HCT116 (cell line): Measurements from ENCODE around the gene SERINC1. TPM values are rescaled to one million over a fixed set of nuclear protein-coding genes. Genes with fewer than 3 reads are reported as not detected.

Experiments used
- ATAC-seq: fragments of 200-7000 bp; cut with Tn5 transposase; 2 replicates; pipeline ENCODE4 v1.9.1; 2020; ENCODE audit warnings: mild to moderate bottlenecking, moderate library complexity
- BruUV-seq: library from RNA; stranded (reverse); fragments of 400-500 nt; replicated peaks from 2 replicates; lab custom pipeline; 2021; lab: Mats Ljungman, UMichigan
- CTCF ChIA-PET: fragments of 300-600 bp; sonication (Branson Sonifier 250); formaldehyde crosslinking; loops from one replicate; lab custom pipeline; 2021; ENCODE audit warnings: antibody characterized with exemption; lab: Charles Lee
- POLR2A ChIA-PET: fragments of 300-600, 350-600 bp; sonication (Branson Sonifier 250); formaldehyde crosslinking; loops from one replicate; lab custom pipeline; 2021; ENCODE audit warnings: antibody characterized with exemption; lab: Charles Lee
- RAD21 ChIA-PET, 2 experiments: fragments of 300-600 bp; sonication (Branson Sonifier 250); formaldehyde crosslinking; loops; one replicate each; lab custom pipeline; 2023; ENCODE audit warnings: low total read pairs in 2 of 2; ENCODE audit not compliant: uncharacterized antibody in 2 of 2, unreplicated experiment in 2 of 2, low non-redundant PET in 1 of 2; lab: Charles Lee
- DNase-seq: peaks from one replicate; pipeline ENCODE4 v3.0.0-alpha.2; 2010; ENCODE audit warnings: low read depth, low spot score
- H2AFZ ChIP-seq: fragments of 200-600 bp; shearing (Covaris generic), sonication (generic); 2 replicates; pipeline ENCODE4 v1.6.1; 2017; ENCODE audit warnings: low read depth, mixed run types, mixed read lengths, antibody characterized with exemption, low read length; ENCODE audit not compliant: poor library complexity, severe bottlenecking
- H3K27ac ChIP-seq: 2 replicates; pipeline ENCODE4 v1.5.1; 2012; ENCODE audit warnings: low read depth, low read length
- H3K27me3 ChIP-seq: fragments of 200-600 bp; sonication (generic); 2 replicates; pipeline ENCODE4 v1.6.1; 2016; ENCODE audit warnings: mixed run types, low read length, mixed read lengths; ENCODE audit not compliant: insufficient read depth
- H3K36me3 ChIP-seq, 2 experiments: fragments of 200-500 bp in 1 of 2; fragments of 200-600 bp in 1 of 2; sonication (Bioruptor generic) in 1 of 2; sonication (generic) in 1 of 2; 2 replicates each; pipeline versions ENCODE4 v1.5.1 to v1.6.1; 2014 to 2016; ENCODE audit warnings: low read length in 2 of 2, inconsistent platforms in 1 of 2, mixed read lengths in 1 of 2, mixed run types in 1 of 2; ENCODE audit not compliant: insufficient read depth in 2 of 2, control insufficient read depth in 1 of 2
- H3K4me1 ChIP-seq, 2 experiments: fragments of 200-600 bp in 1 of 2; sonication (generic) in 1 of 2; 2 replicates each; pipeline versions ENCODE4 v1.5.1 to v1.6.1; 2012 to 2017; ENCODE audit warnings: low read length in 2 of 2, inconsistent platforms in 1 of 2, mild to moderate bottlenecking in 1 of 2, mixed read lengths in 1 of 2, mixed run types in 1 of 2, moderate library complexity in 1 of 2; ENCODE audit not compliant: insufficient read depth in 2 of 2, control insufficient read depth in 1 of 2
- H3K4me2 ChIP-seq: fragments of 200-600 bp; sonication (generic); 2 replicates; pipeline ENCODE4 v1.6.1; 2017; ENCODE audit warnings: mixed run types, low read length, mixed read lengths
- H3K4me3 ChIP-seq, 2 experiments: fragments of 200-600 bp in 1 of 2; sonication (generic) in 1 of 2; replicated peaks in 1 of 2; 2 replicates each; pipeline ENCODE4 v1.5.1; 2011 to 2016; ENCODE audit warnings: low read length in 2 of 2, control low read depth in 1 of 2, low read depth in 1 of 2, mild to moderate bottlenecking in 1 of 2, mixed read lengths in 1 of 2, mixed run types in 1 of 2
- H3K79me2 ChIP-seq: fragments of 200-600 bp; sonication (generic); 2 replicates; pipeline ENCODE4 v1.6.1; 2017; ENCODE audit warnings: mild to moderate bottlenecking, mixed run types, low read length, moderate library complexity, mixed read lengths; ENCODE audit not compliant: insufficient read depth
- H3K9ac ChIP-seq: fragments of 200-600 bp; sonication (generic); 2 replicates; pipeline ENCODE4 v1.6.1; 2016; ENCODE audit warnings: low read length, mixed read lengths
- H3K9me2 ChIP-seq: fragments of 200-600 bp; sonication (generic), shearing (Covaris generic); 2 replicates; pipeline ENCODE4 v1.6.1; 2017; ENCODE audit warnings: mixed run types, mild to moderate bottlenecking, moderate library complexity; ENCODE audit not compliant: insufficient read depth
- H3K9me3 ChIP-seq, 2 experiments: fragments of 200-500 bp in 1 of 2; fragments of 200-600 bp in 1 of 2; sonication (Bioruptor generic) in 1 of 2; sonication (generic) in 1 of 2; 2 replicates each; pipeline ENCODE4 v1.6.1; 2014 to 2017; ENCODE audit warnings: low read length in 2 of 2, mixed read lengths in 2 of 2, inconsistent platforms in 1 of 2, low read depth in 1 of 2, mild to moderate bottlenecking in 1 of 2, mixed run types in 1 of 2, moderate library complexity in 1 of 2; ENCODE audit not compliant: control insufficient read depth in 1 of 2, insufficient read depth in 1 of 2
- H4K20me1 ChIP-seq: fragments of 200-600 bp; sonication (generic), shearing (Covaris generic); 2 replicates; pipeline ENCODE4 v1.6.1; 2017; ENCODE audit warnings: mixed run types, mild to moderate bottlenecking, moderate library complexity; ENCODE audit not compliant: insufficient read depth
- CBX3 ChIP-seq: IDR thresholded peaks from 2 replicates; pipeline ENCODE4 v1.6.1; 2012; ENCODE audit warnings: low read depth
- CEBPB ChIP-seq: IDR thresholded peaks from 2 replicates; pipeline ENCODE4 v1.6.1; 2012; ENCODE audit warnings: low read depth
- CTCF ChIP-seq, 3 experiments: fragments of 200-600 bp in 1 of 3; sonication (generic) in 1 of 3; IDR thresholded peaks in 2 of 3; conservative IDR thresholded peaks in 1 of 3; 2 replicates each; pipeline ENCODE4 v1.5.1; 2012 to 2017; ENCODE audit warnings: low read depth in 2 of 3, low read length in 2 of 3, antibody characterized with exemption in 1 of 3, borderline replicate concordance in 1 of 3, control low read depth in 1 of 3, mild to moderate bottlenecking in 1 of 3, mixed read lengths in 1 of 3, mixed run types in 1 of 3, moderate library complexity in 1 of 3; ENCODE audit not compliant: insufficient read depth in 1 of 3
- FOSL1 ChIP-seq: IDR thresholded peaks from 2 replicates; pipeline ENCODE4 v1.6.1; 2012; ENCODE audit warnings: low read depth
- POLR2A ChIP-seq: IDR thresholded peaks from 2 replicates; pipeline ENCODE4 v1.7.0; 2011; ENCODE audit warnings: borderline replicate concordance; ENCODE audit not compliant: insufficient read depth, insufficient read length; ENCODE audit errors: extremely low read depth
- TCF7L2 ChIP-seq: IDR thresholded peaks from 2 replicates; pipeline ENCODE4 v1.7.0; 2011; ENCODE audit warnings: borderline replicate concordance, inconsistent platforms; ENCODE audit not compliant: insufficient read depth, insufficient read length; ENCODE audit errors: extremely low read depth
- YY1 ChIP-seq: IDR thresholded peaks from 2 replicates; pipeline ENCODE4 v1.6.1; 2011; ENCODE audit warnings: low read length, low read depth, moderate library complexity, mild to moderate bottlenecking; ENCODE audit not compliant: insufficient replicate concordance; ENCODE audit errors: extremely low read depth
- ZBTB33 ChIP-seq: IDR thresholded peaks from 2 replicates; pipeline ENCODE4 v1.6.1; 2011; ENCODE audit warnings: mild to moderate bottlenecking, low read length, moderate library complexity; ENCODE audit not compliant: insufficient replicate concordance; ENCODE audit errors: extremely low read depth
- ZFX ChIP-seq: fragments of 450-650 bp; IDR thresholded peaks from 2 replicates; pipeline ENCODE4 v1.6.1; 2017
- intact Hi-C: fragments of 100-400 bp; cut with micrococcal nuclease; formaldehyde crosslinking; loops from 2 replicates; pipeline ENCODE4 v1.10.0; 2022
- total RNA-seq: library from RNA; stranded (reverse); gene quantifications from one replicate; pipeline ENCODE4 v1.2.1, GENCODE V29; 2021; ENCODE audit not compliant: unreplicated experiment

The SERINC1 gene
- total RNA-seq, 1 experiment from 2014 or later, result 45.2 TPM

GRCh38 chr6:122471107-122472021, at the start of gene SERINC1 (continued):
- peak; percentile 60 for TF ChIP-seq YY1
- TF ChIP-seq CTCF (IDR thresholded peaks at IDR 0.05 in 2 of 3, conservative IDR thresholded peaks at IDR 0.05 in 1 of 3; ENCODE audit: borderline replicate concordance in 1 of 3, insufficient read depth in 1 of 3, low read depth in 2 of 3, low read length in 2 of 3), result no peak
- TF ChIP-seq TCF7L2, result no peak

GRCh38 chr6:122511193-122511924, 39.8 kb upstream of the SERINC1 start:
- ATAC-seq (no peak), DNase-seq (no peak)
- Histone ChIP-seq H3K9me2 (no peaks in the 10 kb centered on the region), H3K79me2 (no peaks in the 10 kb centered on the region), H3K27me3 (no peaks in the 10 kb centered on the region), H3K9ac (no peak overlapping the region), H4K20me1 (no peaks in the 10 kb centered on the region), H3K4me3 (no peak overlapping the region), H3K27ac (no peak overlapping the region), H3K4me1 (no peaks in the 10 kb centered on the region), H3K9me3 (no peaks in the 10 kb centered on the region)
- CTCF ChIA-PET, result no interaction called here
- POLR2A ChIA-PET, result no interaction called here
- BruUV-seq, result no TSS peak
- intact Hi-C loops, result no loop called here
- no peak for TF ChIP-seq POLR2A
- no peak for TF ChIP-seq TCF7L2
- TF ChIP-seq ZFX, result no peak
- TF ChIP-seq CEBPB, result no peak
- no peak for TF ChIP-seq FOSL1
- TF ChIP-seq ZBTB33, result no peak
- TF ChIP-seq CBX3, result no peak
- TF ChIP-seq, all 23 proteins: peak for 0
- H2AFZ ChIP-seq, result no peak overlapping the region
- RAD21 ChIA-PET, result no interaction called here
- H3K36me3 ChIP-seq, result no peaks in the 10 kb centered on the region
- no peak overlapping the region for H3K4me2 ChIP-seq
